Panc1 (cell line): Measurements from ENCODE around the gene MYH13. TPM values are rescaled to one million over a fixed set of nuclear protein-coding genes. Genes with fewer than 3 reads are reported as not detected.

Source experiments
- ATAC-seq: fragments of 200-7000 bp; cut with Tn5 transposase; 2 replicates; pipeline ENCODE4 v1.9.1; 2020; ENCODE audit warnings: mild to moderate bottlenecking, moderate library complexity
- BruUV-seq: library from RNA; stranded (reverse); fragments of 400-500 nt; replicated peaks from 2 replicates; lab custom pipeline; 2021; lab: Mats Ljungman, UMichigan
- CTCF ChIA-PET: fragments of 300-600 bp; sonication (Branson Sonifier 250); formaldehyde crosslinking; loops from one replicate; lab custom pipeline; 2022; ENCODE audit warnings: antibody characterized with exemption; lab: Charles Lee
- POLR2A ChIA-PET: fragments of 300-600 bp; sonication (Branson Sonifier 250); formaldehyde crosslinking; loops from one replicate; lab custom pipeline; 2022; ENCODE audit warnings: antibody characterized with exemption; lab: Charles Lee
- DNase-seq: peaks from one replicate; pipeline ENCODE4 v3.0.0-alpha.2; 2010; ENCODE audit warnings: low read depth, low spot score
- H3K27ac ChIP-seq: 2 replicates; pipeline ENCODE4 v1.5.1; 2011; ENCODE audit warnings: mild to moderate bottlenecking, low read length, inconsistent platforms
- H3K27me3 ChIP-seq: fragments of 200-500 bp; sonication (Bioruptor generic); 2 replicates; pipeline ENCODE4 v1.6.0; 2014; ENCODE audit warnings: low read length, inconsistent platforms; ENCODE audit not compliant: control insufficient read depth, insufficient read depth
- H3K36me3 ChIP-seq: fragments of 200-500 bp; sonication (Bioruptor generic); 2 replicates; pipeline ENCODE4 v1.5.1; 2014; ENCODE audit warnings: inconsistent platforms, mild to moderate bottlenecking, low read length, moderate library complexity; ENCODE audit not compliant: control insufficient read depth, insufficient read depth
- H3K4me1 ChIP-seq: 2 replicates; pipeline ENCODE4 v1.5.1; 2011; ENCODE audit warnings: inconsistent platforms, mild to moderate bottlenecking, low read length, moderate library complexity; ENCODE audit not compliant: control insufficient read depth, insufficient read depth
- H3K4me3 ChIP-seq, 2 experiments: 2 replicates each; pipeline ENCODE4 v1.5.1; 2011 to 2012; ENCODE audit warnings: low read depth in 2 of 2, low read length in 2 of 2, mild to moderate bottlenecking in 2 of 2, inconsistent platforms in 1 of 2, moderate library complexity in 1 of 2
- H3K9me3 ChIP-seq: fragments of 200-500 bp; sonication (Bioruptor generic); 2 replicates; pipeline ENCODE4 v1.5.1; 2014; ENCODE audit warnings: low read depth, mild to moderate bottlenecking, inconsistent platforms, low read length, moderate library complexity; ENCODE audit not compliant: control insufficient read depth, insufficient read depth
- CTCF ChIP-seq: fragments of 450-650 bp; IDR thresholded peaks from 2 replicates; pipeline ENCODE4 v1.5.1; 2017; ENCODE audit warnings: mild to moderate bottlenecking
- POLR2AphosphoS5 ChIP-seq: IDR thresholded peaks from 2 replicates; pipeline ENCODE4 v1.6.1; 2012; ENCODE audit warnings: mild to moderate bottlenecking, low read depth, low read length, moderate library complexity
- REST ChIP-seq, 2 experiments: IDR thresholded peaks; 2 replicates each; pipeline ENCODE4 v1.6.1; 2011 to 2012; ENCODE audit warnings: low read depth in 2 of 2, control low read depth in 1 of 2, low read length in 1 of 2, mild to moderate bottlenecking in 1 of 2, moderate library complexity in 1 of 2; ENCODE audit not compliant: insufficient read depth in 1 of 2
- SIN3A ChIP-seq: IDR thresholded peaks from 2 replicates; pipeline ENCODE4 v1.6.1; 2012; ENCODE audit warnings: low read depth, mild to moderate bottlenecking, low read length, moderate library complexity, borderline replicate concordance; ENCODE audit not compliant: insufficient read depth
- TCF7L2 ChIP-seq: IDR thresholded peaks from 2 replicates; pipeline ENCODE4 v1.6.1; 2011; ENCODE audit warnings: mild to moderate bottlenecking, low read depth, low read length, inconsistent platforms
- in situ Hi-C: cut with HindIII; loops from 2 replicates; pipeline ENCODE4 v1.10.0; 2016; ENCODE audit warnings: low sequenced_read_pairs, low pct_unique_long_range_greater_than_20kb
- intact Hi-C: fragments of 100-400 bp; cut with micrococcal nuclease; formaldehyde crosslinking; loops from one replicate; pipeline ENCODE4 v1.10.0; 2022; ENCODE audit not compliant: unreplicated experiment
- total RNA-seq: library from RNA; stranded (reverse); gene quantifications from one replicate; pipeline ENCODE4 v1.2.1, GENCODE V29; 2021; ENCODE audit not compliant: unreplicated experiment

The MYH13 gene
- total RNA-seq, 1 experiment from 2014 or later, result not detected

GRCh38 chr17:10318535-10318934 lies 54.3 kb downstream of the MYH13 start:
- ATAC-seq (no peak), DNase-seq (no peak)
- in situ Hi-C loops, result no loop called here
- no peak overlapping the region for H3K4me3 ChIP-seq
- intact Hi-C loops, result no loop called here
- no peak overlapping the region for H3K27ac ChIP-seq
- H3K36me3 ChIP-seq, result no peaks in the 10 kb centered on the region
- ChIA-PET CTCF (interaction anchor here (0.5 kb wide), 1 partner anchor 353 kb away, joined by 3 read pairs; no protein-coding TSS in a partner anchor), POLR2A (no interaction called here)
- no peaks in the 10 kb centered on the region for H3K9me3 ChIP-seq
- BruUV-seq, result no TSS peak
- H3K4me1 ChIP-seq, result no peaks in the 10 kb centered on the region
- TF ChIP-seq POLR2AphosphoS5 (no peak), TCF7L2 (no peak), REST (IDR thresholded peaks at IDR 0.05; ENCODE audit: insufficient read depth in 1 of 2, low read depth in 2 of 2, low read length in 1 of 2) (no peak), CTCF (no peak), SIN3A (no peak)
- H3K27me3 ChIP-seq, result no peaks in the 10 kb centered on the region

GRCh38 chr17:10317543-10317834 lies 55.3 kb downstream of the MYH13 start:
- CTCF ChIA-PET, result no interaction called here
- no peak for ATAC-seq
- no peaks in the 10 kb centered on the region for H3K36me3 ChIP-seq
- no peaks in the 10 kb centered on the region for H3K27me3 ChIP-seq
- no peaks in the 10 kb centered on the region for H3K9me3 ChIP-seq
- POLR2A ChIA-PET, result no interaction called here
- H3K4me1 ChIP-seq, result no peaks in the 10 kb centered on the region
- no peak overlapping the region for H3K4me3 ChIP-seq
- TF ChIP-seq SIN3A (no peak), CTCF (peak; percentile 5; the same call in 1 of the 2 replicates)
- intact Hi-C loops, result no loop called here
- in situ Hi-C loops, result no loop called here
- no peak for DNase-seq
- H3K27ac ChIP-seq, result no peak overlapping the region
- no TSS peak for BruUV-seq
